ENCODE measurements around the gene S100A10.
A peak's percentile ranks its signal among the peaks of the same experiment; 100 is the strongest.

Gene S100A10

DNA sequence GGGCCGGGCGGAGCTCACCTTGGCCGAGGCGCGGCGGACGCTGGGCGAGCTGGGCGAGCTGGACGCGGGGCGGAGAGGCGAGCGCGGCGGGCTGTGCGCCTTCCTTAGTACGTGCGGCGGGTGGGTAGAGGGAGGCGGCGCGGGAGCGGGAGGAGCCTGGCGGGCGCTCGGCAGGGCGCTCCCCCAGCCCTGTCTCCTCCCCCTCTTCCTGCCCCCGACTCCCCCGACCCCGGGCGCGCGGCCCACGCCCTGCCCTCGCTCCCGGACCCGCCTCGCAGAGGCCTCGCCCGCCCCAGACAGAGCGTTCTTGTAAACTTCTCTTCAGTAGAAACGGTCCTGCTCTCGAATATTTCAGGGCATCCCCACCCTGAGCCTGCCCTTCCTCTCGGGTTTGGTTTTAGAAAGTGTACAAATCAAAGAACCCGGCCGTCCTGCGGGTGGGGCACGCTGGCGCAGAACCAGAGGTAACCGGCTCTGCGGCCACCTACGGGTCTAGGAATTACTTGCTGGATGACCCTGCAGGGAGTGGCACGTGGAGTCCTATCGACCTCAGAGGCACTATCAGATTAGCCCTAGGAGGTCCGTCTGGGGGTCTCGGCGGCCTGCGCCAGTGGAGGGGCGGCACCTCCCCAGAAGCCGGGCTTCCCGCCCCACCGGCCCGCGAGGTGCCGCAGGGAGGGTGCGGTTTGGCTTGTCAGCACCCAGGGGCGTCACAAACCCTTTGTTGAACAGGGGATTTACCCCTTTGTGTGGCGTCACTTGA lies at the start of gene S100A10:
TSS of gene S100A10 (minus strand) at position 126 of the 763 bp plus-strand sequence. CDS start 7,629 bp downstream, outside the sequence.
- DNase-seq: peak; percentile 64

- no peak for DNase-seq
Measured at GRCh38 chr1:152042030-152042429, 48.4 kb upstream of the S100A10 start.

DNA sequence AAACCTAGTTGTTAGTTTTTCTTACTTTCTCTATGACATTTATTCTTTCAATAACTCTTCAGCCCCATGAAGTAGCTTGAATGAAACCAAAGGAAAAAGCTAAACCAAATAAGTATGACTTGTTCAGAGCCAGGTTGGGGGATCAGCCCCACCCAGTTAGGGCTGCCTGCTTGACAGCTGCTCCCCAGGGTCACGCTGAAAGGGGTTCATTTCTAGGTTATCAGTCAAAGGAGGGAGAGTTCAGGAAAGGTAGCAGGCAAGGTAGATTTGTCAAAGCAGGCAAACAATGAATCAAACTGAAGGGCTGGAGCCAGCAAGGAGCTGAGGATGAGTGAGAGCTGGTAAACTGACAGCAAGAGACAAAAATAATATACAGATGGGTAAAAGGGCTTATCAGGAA lies 46.2 kb upstream of the S100A10 start:
- DNase-seq: no peak

DNA sequence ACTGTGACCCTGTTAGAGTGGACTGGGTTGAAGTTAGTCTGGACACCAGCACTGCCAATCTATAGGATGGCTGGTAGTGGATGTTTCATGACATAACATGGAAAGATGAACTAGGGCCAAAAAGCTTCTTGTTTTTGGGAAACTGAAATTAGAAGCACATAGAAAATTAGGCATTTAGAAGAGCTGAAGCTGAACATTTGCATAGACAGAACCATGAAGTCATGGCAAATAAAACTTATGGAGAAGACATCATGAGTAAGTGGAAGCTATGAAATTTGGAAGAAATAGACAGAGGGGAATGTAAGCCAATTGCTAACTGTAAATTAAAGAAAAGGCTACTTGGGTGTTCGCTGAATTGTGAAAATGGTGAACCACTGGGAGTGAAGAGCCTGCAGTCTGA lies 45.8 kb upstream of the S100A10 start:
- DNase-seq: no peak

GRCh38 chr1:152038871-152039270 lies 45.2 kb upstream of the S100A10 start:
- DNase-seq: no peak

DNA sequence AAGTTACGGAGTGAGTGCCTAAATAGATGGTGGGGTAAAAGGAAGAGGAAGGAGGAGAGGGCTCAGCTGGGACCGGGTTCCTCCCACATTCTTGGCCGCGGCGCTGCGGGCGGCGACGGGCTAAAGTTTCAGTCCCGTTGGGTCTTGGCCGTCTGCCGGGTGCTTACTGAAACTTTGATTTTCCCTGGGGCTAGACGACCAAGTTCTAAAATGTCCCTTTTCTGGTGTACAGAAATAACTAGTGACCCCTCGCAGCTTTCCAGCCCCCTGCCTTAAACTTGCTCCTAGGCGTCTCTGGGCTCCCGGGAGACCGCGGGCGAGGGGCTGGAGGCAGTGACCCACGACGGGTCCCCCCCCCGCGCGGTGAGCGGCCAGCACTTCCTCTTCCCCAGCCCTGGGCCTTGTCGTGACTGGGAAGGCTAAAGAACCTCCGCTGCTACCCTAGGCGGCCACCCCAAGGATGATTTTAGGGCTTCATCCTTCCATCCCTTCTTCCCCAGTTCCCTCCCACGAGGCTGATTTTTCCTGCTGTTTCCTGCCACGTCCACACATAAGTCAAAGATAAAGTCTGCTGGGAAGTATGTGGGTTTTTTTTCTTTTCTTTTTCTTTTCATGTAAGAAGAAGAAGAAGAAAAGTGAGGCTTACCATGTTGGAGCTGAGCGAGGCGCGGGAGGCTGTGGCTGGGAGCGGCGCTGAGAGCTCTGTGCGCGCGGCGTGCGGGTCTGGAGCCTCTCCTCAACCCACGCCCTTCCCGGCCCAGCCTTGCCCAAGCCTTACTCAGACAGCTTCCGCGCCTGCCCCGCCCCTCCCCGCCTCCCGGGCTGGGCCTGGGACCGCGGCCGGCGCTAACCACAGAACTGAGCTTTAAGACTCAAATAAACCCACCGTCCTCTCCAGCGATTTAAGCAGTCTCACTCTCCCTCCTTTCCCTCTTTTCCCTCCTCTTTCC lies 42.9 kb upstream of the S100A10 start, which contains the start of gene S100A11:
TSS of gene S100A11 (minus strand) at position 738 of the 950 bp plus-strand sequence. CDS start at position 649, 89 bp downstream.
- peak; percentile 84 for DNase-seq

- DNase-seq: no peak
Measured at GRCh38 chr1:152035539-152036266, 42.0 kb upstream of the S100A10 start.

GRCh38 chr1:152034654-152035538 lies 41.2 kb upstream of the S100A10 start:
- peak; percentile 71 for DNase-seq

GRCh38 chr1:152034324-152034653 lies 40.6 kb upstream of the S100A10 start:
- no peak for DNase-seq

DNA sequence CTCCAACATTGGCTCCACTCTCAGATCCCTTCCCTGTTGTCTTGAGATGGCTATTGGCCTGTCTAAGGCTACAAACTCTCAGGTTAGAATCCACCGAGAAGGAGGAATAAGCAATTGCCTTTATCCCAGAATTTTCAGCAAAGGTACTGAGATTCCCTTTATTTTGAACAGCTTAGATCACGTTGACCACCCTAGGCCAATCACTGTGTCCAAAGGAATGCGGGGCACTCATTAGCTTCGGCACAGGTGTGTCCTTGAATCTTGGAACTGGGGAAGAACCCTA lies 36.2 kb upstream of the S100A10 start:
- DNase-seq: no peak

GRCh38 chr1:152029144-152029928 lies 35.7 kb upstream of the S100A10 start:
- DNase-seq: peak; percentile 43

DNA sequence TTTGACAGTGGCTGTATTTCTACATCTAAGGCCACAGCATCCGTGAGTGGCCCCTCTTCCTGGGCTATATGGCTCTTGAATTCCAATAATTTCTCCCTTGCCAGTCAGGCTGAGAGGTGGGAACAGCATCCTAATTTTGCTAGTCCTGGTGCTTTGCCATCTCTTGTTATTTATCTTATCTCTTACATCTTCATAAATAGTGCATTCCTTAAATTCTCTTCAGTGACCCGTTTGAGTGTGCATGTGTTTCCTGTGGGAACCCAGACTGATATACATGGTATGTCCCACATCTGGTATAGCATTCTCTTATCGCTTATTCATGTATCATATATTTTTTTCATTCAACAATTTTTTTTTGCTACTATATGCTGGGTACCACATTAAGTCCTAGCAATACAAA lies 33.2 kb upstream of the S100A10 start:
- DNase-seq: no peak

DNA sequence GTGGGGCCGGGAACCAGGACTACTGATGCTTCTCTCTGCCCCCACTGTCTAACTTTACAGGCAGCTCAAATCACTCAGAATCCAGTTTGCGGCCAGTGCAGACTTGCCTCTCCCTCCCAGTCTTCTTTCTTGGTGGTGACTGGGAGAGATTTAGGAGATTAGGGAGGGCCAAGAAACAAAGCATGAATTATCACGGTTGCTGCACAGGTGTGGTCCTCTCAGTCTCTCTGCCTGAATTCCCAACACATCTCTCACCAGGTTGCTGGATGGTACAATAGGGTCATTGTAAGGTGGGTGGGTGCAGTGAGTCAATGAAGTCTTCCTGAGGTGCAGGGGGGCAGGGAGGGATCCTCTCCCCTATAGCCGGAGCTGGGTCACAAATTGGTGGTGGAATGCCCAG lies 30.6 kb upstream of the S100A10 start:
- no peak for DNase-seq

GRCh38 chr1:152023221-152023620 lies 29.6 kb upstream of the S100A10 start:
- DNase-seq: no peak

DNA sequence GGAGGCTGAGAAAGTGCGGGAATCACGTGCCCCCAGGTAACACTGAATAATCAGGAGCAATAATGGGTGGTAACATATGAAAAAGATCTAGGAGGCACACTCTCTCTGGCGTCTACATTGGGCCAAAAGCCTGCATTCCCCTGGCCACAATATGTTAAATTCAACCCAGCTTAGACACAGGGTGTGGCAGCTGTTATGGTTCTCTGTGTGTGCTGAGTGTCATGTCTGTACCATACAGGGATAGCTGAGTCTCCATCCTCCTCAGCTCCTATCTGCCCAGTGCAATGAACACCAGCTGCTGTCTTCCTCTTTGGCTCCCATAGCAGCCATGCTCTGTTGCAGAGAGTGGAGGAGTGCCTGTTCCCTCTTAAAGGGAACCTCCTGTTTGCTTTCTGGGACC lies 28.8 kb upstream of the S100A10 start:
- no peak for DNase-seq

DNA sequence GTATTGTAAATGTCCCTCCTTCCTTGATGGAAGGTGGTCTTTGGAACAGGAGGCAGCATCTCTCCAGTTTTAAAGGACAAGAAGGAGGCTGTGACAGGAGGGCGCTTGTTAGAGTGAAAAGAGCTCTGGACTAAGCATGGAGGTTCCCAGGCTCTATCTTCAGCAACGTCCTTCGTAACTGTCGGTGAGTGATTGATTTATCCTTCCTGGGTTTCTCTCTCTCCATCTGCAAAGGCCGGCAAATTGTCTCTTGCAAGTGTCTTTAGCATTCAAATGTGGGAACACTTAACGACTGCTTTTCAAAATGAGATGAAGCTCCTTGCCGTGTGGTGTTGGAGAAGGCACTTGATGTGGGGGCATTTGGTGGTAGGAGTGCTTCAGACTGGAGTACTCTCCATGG lies 27.9 kb upstream of the S100A10 start:
- DNase-seq: no peak

GRCh38 chr1:152020849-152021248 lies 27.2 kb upstream of the S100A10 start:
- DNase-seq: no peak

- DNase-seq: peak; percentile 34
Measured at GRCh38 chr1:152018537-152018936, 24.9 kb upstream of the S100A10 start.

- DNase-seq: no peak
Measured at GRCh38 chr1:152015766-152016165, 22.1 kb upstream of the S100A10 start.

- no peak for DNase-seq
Measured at GRCh38 chr1:152014943-152015342, 21.3 kb upstream of the S100A10 start.

DNA sequence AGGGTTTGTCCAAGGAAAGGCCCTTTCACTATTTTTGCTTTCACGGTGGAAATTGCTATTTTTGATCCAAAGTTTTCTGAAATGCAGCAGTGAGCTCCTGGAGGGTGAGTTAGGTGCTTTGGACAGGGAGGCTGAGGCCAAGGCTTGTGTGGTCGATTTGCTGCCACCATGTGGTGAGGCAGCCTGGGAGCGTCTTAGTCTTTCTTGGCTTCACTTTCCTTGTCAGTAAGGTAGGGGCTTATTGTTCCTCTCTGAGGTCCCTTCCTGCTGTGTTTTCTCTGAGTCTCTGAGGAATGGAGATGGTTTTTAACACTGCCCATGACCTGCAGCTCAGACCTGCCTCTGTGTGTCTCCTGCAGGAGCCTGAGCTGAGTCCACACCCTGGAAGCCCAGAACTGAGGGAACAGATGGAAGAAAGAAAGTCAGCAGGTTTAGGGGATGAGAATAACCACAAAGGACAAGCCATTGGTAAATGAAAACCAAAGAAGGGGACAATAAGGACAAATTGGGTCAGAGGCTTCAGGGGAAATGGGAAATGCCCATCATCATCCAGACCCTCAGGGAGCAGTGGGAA lies 20.1 kb upstream of the S100A10 start:
- peak; percentile 45 for DNase-seq
